Stimulated activated CD4-positive, alpha-beta T cell treated with anti-CD3 and anti-CD28 coated beads, Interleukin-12 subunit alpha, Interleukin-12 subunit beta, amount 100 ng/mL, for 24 hours (primary cell): ENCODE results near the gene GPX3.

Experiments used
- DNase-seq, 2 experiments: peaks; one replicate each; pipeline ENCODE4 v3.0.0-alpha.2; 2020; ENCODE audit warnings: low read depth in 2 of 2

GPX3 gene

DNA sequence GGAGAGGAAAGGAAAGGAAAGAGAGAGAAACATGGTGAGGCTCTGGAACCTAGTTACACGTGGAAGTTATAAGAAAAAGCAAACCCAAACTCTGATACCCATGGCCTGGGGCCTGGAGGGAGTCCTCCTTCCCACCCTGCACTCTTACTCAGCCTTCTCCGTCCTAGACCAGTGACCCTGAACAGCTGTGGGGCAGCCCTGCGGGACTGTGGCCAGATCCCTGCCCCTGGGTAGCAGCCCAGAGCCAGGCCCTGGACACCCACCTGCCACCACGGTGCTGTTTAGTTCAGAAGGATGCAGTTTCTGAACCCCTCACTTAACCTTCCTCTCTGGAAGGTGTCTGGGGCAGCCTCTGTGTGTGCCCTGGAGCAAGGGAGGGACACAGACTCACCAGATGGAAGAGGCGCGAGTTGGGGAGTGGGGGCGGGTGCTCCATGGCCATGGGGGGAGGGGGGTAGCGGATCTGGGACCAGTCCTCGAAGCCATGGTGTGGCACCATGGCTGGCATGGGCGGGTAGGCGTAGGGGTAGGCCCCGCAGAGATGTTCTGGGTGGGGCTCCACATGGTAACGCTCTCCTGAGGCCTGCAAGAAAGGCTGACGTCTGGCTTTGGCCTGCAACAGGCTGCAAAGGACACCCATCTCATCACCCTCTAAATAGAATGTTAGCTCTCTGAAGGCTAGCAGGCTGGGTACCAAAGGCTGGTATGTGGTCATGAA, 13.0 kb downstream of the GPX3 start:
- no peak for DNase-seq

- DNase-seq, result no peak
Observed at GRCh38 chr5:151034422-151035379, 14.3 kb downstream of the GPX3 start.

- no peak for DNase-seq
Observed at GRCh38 chr5:151036556-151036955, 16.2 kb downstream of the GPX3 start.

GRCh38 chr5:151037561-151038411, 17.4 kb downstream of the GPX3 start:
- no peak for DNase-seq

GRCh38 chr5:151038412-151038745, 18.0 kb downstream of the GPX3 start:
- DNase-seq, result no peak

GRCh38 chr5:151038801-151039238, 18.4 kb downstream of the GPX3 start:
- peak; percentile 13 to 17 for DNase-seq

GRCh38 chr5:151039665-151040064, 19.3 kb downstream of the GPX3 start:
- no peak for DNase-seq

DNA sequence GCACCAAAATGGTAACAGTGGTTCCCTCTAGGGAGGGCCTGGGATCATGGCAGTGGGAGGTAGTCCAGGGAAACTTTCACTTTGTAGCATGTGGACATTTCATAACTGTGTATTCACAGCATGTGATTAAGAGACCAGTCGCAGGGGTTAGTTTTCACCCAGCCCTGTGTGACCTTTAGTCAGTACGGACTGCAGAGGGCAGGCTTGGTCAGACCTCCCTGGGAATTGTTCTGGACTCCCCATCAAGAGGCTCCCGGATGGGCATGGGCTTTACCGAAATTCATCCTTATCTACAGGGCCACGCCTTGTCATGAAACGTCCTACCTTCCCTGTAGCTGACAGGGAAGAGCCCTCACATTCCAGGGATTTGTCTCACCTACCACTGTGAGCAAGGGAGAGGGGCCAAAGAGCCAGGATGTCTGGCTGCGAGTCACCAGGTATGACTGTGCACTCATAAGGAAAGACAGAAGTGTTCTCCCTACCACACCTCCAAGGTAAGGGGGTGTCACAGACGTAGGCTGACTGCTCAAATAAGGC, 19.9 kb downstream of the GPX3 start:
- no peak for DNase-seq

DNA sequence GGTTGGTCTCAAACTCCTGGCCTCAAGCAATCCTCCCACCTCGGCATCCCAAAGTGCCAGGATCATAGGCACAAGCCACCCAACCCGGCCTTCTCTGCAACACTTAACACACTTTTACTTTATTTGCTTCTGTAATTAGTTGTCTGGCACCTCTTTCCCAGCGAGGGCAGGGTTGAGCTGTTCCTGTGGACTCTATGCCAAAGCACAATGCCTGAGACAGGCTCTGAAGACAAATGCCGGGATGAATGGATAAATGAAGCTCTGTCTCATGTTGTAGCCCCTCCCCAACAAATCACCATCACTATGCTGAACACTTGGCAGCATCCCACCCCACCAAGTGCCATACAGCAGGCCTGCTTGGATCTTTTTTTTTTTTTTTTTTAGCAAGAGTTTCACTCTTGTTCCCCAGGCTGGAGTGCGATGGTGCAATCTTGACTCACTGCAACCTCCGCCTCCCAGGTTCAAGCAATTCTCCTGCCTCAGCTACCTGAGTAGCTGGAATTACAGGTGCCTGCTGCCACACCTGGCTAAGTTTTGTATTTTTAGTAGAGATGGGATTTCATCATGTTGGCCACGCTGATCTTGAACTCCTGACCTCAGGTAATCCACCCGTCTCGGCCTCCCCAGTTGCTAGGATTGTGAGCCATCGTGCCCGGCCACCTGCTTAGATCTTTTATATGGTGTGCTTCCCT, 21.3 kb downstream of the GPX3 start:
- no peak for DNase-seq

GRCh38 chr5:151042453-151043093, 22.2 kb downstream of the GPX3 start:
- no peak for DNase-seq

- no peak for DNase-seq
Observed at GRCh38 chr5:151047814-151048425, 27.5 kb downstream of the GPX3 start.

- no peak for DNase-seq
Observed at GRCh38 chr5:151048526-151048925, 28.1 kb downstream of the GPX3 start.

DNA sequence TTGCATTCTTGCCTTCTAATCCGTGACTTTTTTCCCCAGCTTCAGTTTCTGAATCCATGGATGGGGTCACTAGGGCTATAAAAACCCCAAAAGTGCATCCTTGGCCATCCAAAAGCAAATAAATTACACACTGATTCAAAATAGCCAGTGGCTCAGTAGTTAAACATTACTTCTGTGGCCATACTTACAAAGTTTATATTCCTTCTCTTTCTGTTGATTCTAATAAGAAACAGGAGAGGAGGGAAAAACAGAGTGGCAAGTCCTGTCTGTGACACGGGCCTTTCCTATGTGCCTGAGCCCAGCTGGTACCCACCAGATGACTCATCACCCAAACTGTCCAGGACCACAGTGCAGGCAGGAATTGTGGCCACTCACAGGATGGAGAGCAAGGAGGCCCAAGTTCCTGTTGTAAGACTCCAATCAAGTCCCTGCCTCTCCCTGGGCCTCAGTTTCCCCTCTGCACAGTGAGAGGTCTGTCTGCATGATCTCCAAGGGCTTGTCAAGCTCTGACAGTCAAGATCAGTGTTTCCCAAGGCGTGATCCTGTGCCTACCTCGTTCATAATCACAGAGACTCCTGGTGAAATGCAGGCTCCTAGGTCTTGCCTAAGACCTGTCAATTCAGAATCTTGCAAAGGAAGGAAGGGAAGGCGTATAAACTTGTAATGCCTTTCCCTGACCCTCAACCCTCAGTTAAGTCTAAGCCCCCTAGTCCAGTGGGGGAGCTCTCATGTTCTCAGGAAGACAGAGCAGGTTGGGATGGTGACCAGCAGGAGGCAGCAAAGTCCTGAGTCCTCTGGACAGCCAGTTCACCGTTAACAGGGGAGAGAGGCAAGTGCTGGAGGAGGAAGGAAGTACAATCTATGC, 30.9 kb downstream of the GPX3 start:
- peak; percentile 44 to 64 for DNase-seq

DNA sequence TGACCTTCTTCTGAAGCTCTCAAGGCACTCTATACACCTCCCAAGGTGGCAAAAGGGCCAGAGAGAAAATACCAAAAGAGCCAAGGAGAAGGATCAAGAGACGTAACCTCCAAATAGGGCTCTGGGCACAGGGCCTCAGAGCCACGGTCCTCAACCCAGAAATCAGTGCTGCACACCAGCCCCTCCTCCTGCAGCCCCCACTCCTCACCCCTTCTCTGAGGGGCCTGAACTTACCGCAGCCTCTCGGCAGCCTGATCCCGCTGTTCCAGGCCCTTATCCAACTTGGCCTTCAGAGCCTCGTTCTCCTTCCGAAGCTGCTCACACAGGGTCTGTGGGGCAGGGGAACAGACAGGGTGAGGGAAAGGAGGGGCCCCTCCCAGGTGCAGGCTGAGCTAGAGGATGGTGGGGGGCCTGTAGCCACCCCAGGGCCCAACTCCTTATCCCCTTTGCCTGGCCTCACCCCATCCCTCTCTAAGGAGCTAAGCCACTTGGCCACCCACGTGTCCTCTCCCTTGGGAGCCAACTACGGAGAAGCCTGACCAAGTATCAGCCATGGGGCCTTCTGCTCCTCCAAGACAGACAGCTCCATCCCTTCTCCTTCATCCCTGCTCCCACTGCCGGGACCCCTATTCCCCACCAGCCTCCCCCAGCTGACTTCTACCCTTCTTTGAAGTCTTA, 31.7 kb downstream of the GPX3 start:
- DNase-seq, result no peak

DNA sequence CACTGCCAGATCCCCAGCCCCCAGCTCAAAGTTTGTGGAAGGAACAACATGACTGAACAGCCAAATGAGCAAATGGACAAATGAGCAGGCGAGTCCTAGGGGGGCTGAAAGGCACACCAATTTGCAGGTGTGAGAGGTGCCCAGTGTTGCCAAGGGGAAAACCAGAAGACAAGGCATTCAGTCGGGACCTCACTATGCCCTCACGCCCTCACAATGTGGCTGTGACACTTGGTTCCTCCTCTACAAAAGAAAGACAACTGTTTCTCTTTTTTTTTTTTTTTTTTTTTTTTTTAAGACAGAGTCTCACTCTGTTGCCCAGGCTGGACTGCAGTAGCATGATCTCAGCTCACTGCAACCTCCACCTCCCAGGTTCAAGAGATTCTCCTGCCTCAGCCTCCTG, 32.4 kb downstream of the GPX3 start:
- no peak for DNase-seq

- no peak for DNase-seq
Observed at GRCh38 chr5:151053796-151054462, 33.5 kb downstream of the GPX3 start.

- no peak for DNase-seq
Observed at GRCh38 chr5:151054709-151055108, 34.3 kb downstream of the GPX3 start.

DNA sequence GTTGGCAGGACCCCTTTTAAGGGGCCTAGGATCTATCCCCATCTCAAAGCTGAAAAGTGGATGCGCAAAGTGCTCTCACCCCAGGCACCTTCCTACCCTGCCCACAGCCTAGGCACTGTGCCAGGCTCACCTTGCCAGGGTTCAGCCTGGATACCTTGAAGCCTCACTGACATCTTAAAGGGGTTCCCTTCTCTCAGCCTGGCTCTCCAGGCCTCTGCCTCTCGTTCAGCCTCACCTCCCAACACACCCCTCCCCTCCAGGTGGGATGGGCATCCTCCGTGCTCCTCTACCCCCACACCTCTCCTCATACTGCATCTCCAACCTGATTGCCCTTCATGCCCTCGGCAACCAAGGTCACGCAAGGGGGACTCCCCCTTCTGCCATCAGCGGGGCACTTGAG, 34.9 kb downstream of the GPX3 start:
- no peak for DNase-seq
